H1 (cell line): ENCODE results near the gene CH25H. TPM values are rescaled to one million over a fixed set of nuclear protein-coding genes. Genes with fewer than 3 reads are reported as not detected.

Experiments used
- CTCF ChIA-PET: fragments of 300-600 bp; sonication (Branson Sonifier 250); formaldehyde crosslinking; loops from one replicate; lab custom pipeline; 2021; ENCODE audit not compliant: partially characterized antibody; lab: Charles Lee
- POLR2A ChIA-PET: fragments of 300-600 bp; sonication (Branson Sonifier 250); formaldehyde crosslinking; loops from one replicate; lab custom pipeline; 2021; ENCODE audit warnings: inconsistent platforms; ENCODE audit not compliant: partially characterized antibody; lab: Charles Lee
- DNase-seq, 2 experiments: peaks; one replicate each; pipeline versions ENCODE4 v3.0.0 to v3.0.0-alpha.2; 2010 to 2022; ENCODE audit warnings: low spot score in 2 of 2, low read depth in 1 of 2, mixed read lengths in 1 of 2
- FAIRE-seq: peaks from 2 replicates; lab custom pipeline; 2011; peaks lifted over from hg19 to GRCh38; lab: Jason Lieb, UNC
- H2AFZ ChIP-seq: 2 replicates; pipeline ENCODE4 v1.8.1; 2012; ENCODE audit warnings: low read length, inconsistent platforms
- H2AK5ac ChIP-seq: 2 replicates; pipeline ENCODE4 v1.6.1; 2013; ENCODE audit warnings: low read depth, low read length
- H2BK120ac ChIP-seq: replicated peaks from 2 replicates; pipeline ENCODE3; 2013; ENCODE audit warnings: low read depth, low read length, inconsistent platforms
- H2BK12ac ChIP-seq: 2 replicates; pipeline ENCODE4 v1.6.1; 2013; ENCODE audit warnings: low read depth, low read length
- H2BK15ac ChIP-seq: 2 replicates; pipeline ENCODE4 v1.6.1; 2013; ENCODE audit warnings: low read length
- H2BK20ac ChIP-seq: 2 replicates; pipeline ENCODE4 v1.6.1; 2013; ENCODE audit warnings: low read length
- H2BK5ac ChIP-seq: 2 replicates; pipeline ENCODE4 v1.6.1; 2013; ENCODE audit warnings: low read depth, low read length
- H3K14ac ChIP-seq: 2 replicates; pipeline ENCODE4 v1.6.1; 2013; ENCODE audit warnings: inconsistent platforms; ENCODE audit not compliant: insufficient read length
- H3K18ac ChIP-seq: 2 replicates; pipeline ENCODE4 v1.6.1; 2013; ENCODE audit warnings: low read length; ENCODE audit errors: extremely low read depth
- H3K23ac ChIP-seq: 2 replicates; pipeline ENCODE4 v1.6.1; 2013; ENCODE audit warnings: inconsistent platforms; ENCODE audit not compliant: insufficient read length
- H3K23me2 ChIP-seq: 2 replicates; pipeline ENCODE4 v1.6.1; 2013; ENCODE audit warnings: low read depth, low read length
- H3K27ac ChIP-seq: 2 replicates; pipeline ENCODE4 v1.6.1; 2011; ENCODE audit warnings: low read depth, low read length, inconsistent platforms
- H3K27me3 ChIP-seq, 4 experiments: replicated peaks in 1 of 4; 1 replicate in 1 of 4; 2 replicates in 3 of 4; pipeline versions ENCODE4 v1.6.1 to v1.8.1; 2011 to 2013; ENCODE audit warnings: low read length in 3 of 4, mild to moderate bottlenecking in 3 of 4, inconsistent platforms in 2 of 4, mixed read lengths in 2 of 4, moderate library complexity in 1 of 4; ENCODE audit not compliant: control insufficient read depth in 3 of 4, insufficient read depth in 3 of 4; ENCODE audit errors: extremely low read depth in 1 of 4
- H3K36me3 ChIP-seq, 4 experiments: 2 replicates each; pipeline versions ENCODE4 v1.6.1 to v1.8.1; 2011 to 2013; ENCODE audit warnings: mild to moderate bottlenecking in 4 of 4, low read length in 3 of 4, moderate library complexity in 2 of 4, control low read depth in 1 of 4, inconsistent platforms in 1 of 4; ENCODE audit not compliant: insufficient read depth in 4 of 4, control insufficient read depth in 2 of 4
- H3K4ac ChIP-seq: replicated peaks from 2 replicates; pipeline ENCODE3; 2013; ENCODE audit warnings: low read length, low read depth, mixed read lengths, inconsistent platforms; ENCODE audit not compliant: insufficient read length
- H3K4me1 ChIP-seq, 4 experiments: replicated peaks in 1 of 4; 1 replicate in 1 of 4; 2 replicates in 3 of 4; pipeline versions ENCODE4 v1.6.1 to v1.8.1; 2011 to 2013; ENCODE audit warnings: low read length in 3 of 4, inconsistent platforms in 2 of 4, mixed read lengths in 1 of 4; ENCODE audit not compliant: insufficient read depth in 4 of 4, control insufficient read depth in 3 of 4
- H3K4me2 ChIP-seq, 2 experiments: 2 replicates each; pipeline versions ENCODE4 v1.6.1 to v1.8.1; 2011 to 2013; ENCODE audit warnings: low read depth in 2 of 2, low read length in 2 of 2, control low read depth in 1 of 2, inconsistent platforms in 1 of 2, mild to moderate bottlenecking in 1 of 2; ENCODE audit not compliant: insufficient read depth in 1 of 2
- H3K4me3 ChIP-seq, 4 experiments: fragments of 200-600, 300-600 bp in 1 of 4; sonication (generic), shearing (Covaris generic), sonication (Bioruptor Twin) in 1 of 4; 2 replicates each; pipeline versions ENCODE4 v1.5.1 to v1.8.1; 2011 to 2016; ENCODE audit warnings: low read length in 4 of 4, low read depth in 3 of 4, control low read depth in 2 of 4, inconsistent platforms in 2 of 4, mild to moderate bottlenecking in 2 of 4, mixed read lengths in 1 of 4, moderate library complexity in 1 of 4; ENCODE audit not compliant: insufficient read depth in 2 of 4; ENCODE audit errors: extremely low read depth in 1 of 4
- H3K56ac ChIP-seq: replicated peaks from 2 replicates; pipeline ENCODE3; 2013; ENCODE audit warnings: low read depth, mild to moderate bottlenecking, mixed read lengths, low read length, inconsistent platforms; ENCODE audit not compliant: insufficient read length
- H3K79me1 ChIP-seq: 2 replicates; pipeline ENCODE4 v1.6.1; 2013; ENCODE audit warnings: low read depth, low read length, control low read depth
- H3K79me2 ChIP-seq, 2 experiments: 2 replicates each; pipeline versions ENCODE4 v1.6.1 to v1.8.1; 2012 to 2013; ENCODE audit warnings: low read length in 2 of 2, mild to moderate bottlenecking in 2 of 2, inconsistent platforms in 1 of 2; ENCODE audit not compliant: insufficient read depth in 2 of 2, control insufficient read depth in 1 of 2
- H3K9ac ChIP-seq, 4 experiments: replicated peaks in 1 of 4; 1 replicate in 1 of 4; 2 replicates in 3 of 4; pipeline versions ENCODE4 v1.6.1 to v1.8.1; 2011 to 2013; ENCODE audit warnings: low read depth in 3 of 4, low read length in 3 of 4, control low read depth in 2 of 4, mild to moderate bottlenecking in 2 of 4, moderate library complexity in 2 of 4, inconsistent platforms in 1 of 4; ENCODE audit errors: extremely low read depth in 1 of 4
- H3K9me3 ChIP-seq, 2 experiments: 2 replicates each; pipeline versions ENCODE4 v1.6.1 to v1.8.1; 2012 to 2013; ENCODE audit warnings: mild to moderate bottlenecking in 2 of 2, moderate library complexity in 2 of 2, control low read depth in 1 of 2, inconsistent platforms in 1 of 2, low read depth in 1 of 2, low read length in 1 of 2, mixed read lengths in 1 of 2; ENCODE audit not compliant: insufficient read depth in 2 of 2
- H4K20me1 ChIP-seq, 2 experiments: replicated peaks in 1 of 2; 2 replicates each; pipeline versions ENCODE3 to v1.8.1; 2011 to 2013; ENCODE audit warnings: inconsistent platforms in 2 of 2, low read length in 2 of 2, mild to moderate bottlenecking in 1 of 2; ENCODE audit not compliant: insufficient read depth in 2 of 2, control insufficient read depth in 1 of 2
- H4K5ac ChIP-seq: 2 replicates; pipeline ENCODE4 v1.6.1; 2013; ENCODE audit warnings: low read length, low read depth, mixed read lengths, inconsistent platforms; ENCODE audit not compliant: insufficient read length
- H4K8ac ChIP-seq: 2 replicates; pipeline ENCODE4 v1.8.0; 2013; ENCODE audit warnings: mild to moderate bottlenecking, moderate library complexity, low read length, inconsistent platforms; ENCODE audit not compliant: insufficient read depth; ENCODE audit errors: extremely low read depth
- H4K91ac ChIP-seq: replicated peaks from 2 replicates; pipeline ENCODE3; 2013; ENCODE audit warnings: low read length, mixed read lengths, inconsistent platforms; ENCODE audit not compliant: insufficient read length
- MAFK ChIP-seq: IDR thresholded peaks from 2 replicates; pipeline ENCODE4 v1.6.1; 2012; ENCODE audit warnings: low read depth, mild to moderate bottlenecking, improper control_type of control experiment, low read length
- POLR2AphosphoS5 ChIP-seq: IDR thresholded peaks from 2 replicates; pipeline ENCODE4 v1.6.1; 2011; ENCODE audit warnings: low read depth, low read length
- WGBS, 2 experiments: shearing (Covaris generic) in 1 of 2; methylation state at CpG; one replicate each; pipeline versions ENCODE4 v1.1.6 to v1.1.7; 2013 to 2015; ENCODE audit warnings: low lambda C conversion rate in 2 of 2, mixed read lengths in 2 of 2, inconsistent platforms in 1 of 2, low coverage in 1 of 2, missing lambda C conversion rate in 1 of 2; ENCODE audit not compliant: insufficient replicate concordance in 2 of 2, insufficient coverage in 1 of 2, insufficient read length in 1 of 2; ENCODE audit errors: extremely low coverage in 1 of 2, missing lambda C conversion rate in 1 of 2; 5-methylcytosine and 5-hydroxymethylcytosine counted together
- polyA plus RNA-seq, 7 experiments: library from polyadenylated mRNA; depleted of rRNA in 3 of 7; stranded (reverse) in 5 of 7; unstranded in 2 of 7; fragments of >200 nt in 5 of 7; fragments of 200-250 nt in 2 of 7; gene quantifications; 1 replicate in 5 of 7; 2 replicates in 1 of 7; 4 replicates in 1 of 7; pipeline versions ENCODE4 v1.2.1 to v1.2.3, GENCODE V29; 2011 to 2013; ENCODE audit warnings: missing spikeins in 2 of 7, mixed read lengths in 2 of 7
- total RNA-seq: library from RNA; stranded (reverse); fragmentation: NEBNext Ultra II Directional; extraction: Animal tissue kit (Norgen Biotek cat#: 25700); gene quantifications from 2 replicates; pipeline ENCODE4 v1.2.1, GENCODE V29; 2021

Gene CH25H
- total and polyA plus RNA-seq, 2 of the 8 experiments (the other 6 are each of a cell fraction or from before 2014, with no cell fraction given), result 0.56 to 1.3 TPM

DNA sequence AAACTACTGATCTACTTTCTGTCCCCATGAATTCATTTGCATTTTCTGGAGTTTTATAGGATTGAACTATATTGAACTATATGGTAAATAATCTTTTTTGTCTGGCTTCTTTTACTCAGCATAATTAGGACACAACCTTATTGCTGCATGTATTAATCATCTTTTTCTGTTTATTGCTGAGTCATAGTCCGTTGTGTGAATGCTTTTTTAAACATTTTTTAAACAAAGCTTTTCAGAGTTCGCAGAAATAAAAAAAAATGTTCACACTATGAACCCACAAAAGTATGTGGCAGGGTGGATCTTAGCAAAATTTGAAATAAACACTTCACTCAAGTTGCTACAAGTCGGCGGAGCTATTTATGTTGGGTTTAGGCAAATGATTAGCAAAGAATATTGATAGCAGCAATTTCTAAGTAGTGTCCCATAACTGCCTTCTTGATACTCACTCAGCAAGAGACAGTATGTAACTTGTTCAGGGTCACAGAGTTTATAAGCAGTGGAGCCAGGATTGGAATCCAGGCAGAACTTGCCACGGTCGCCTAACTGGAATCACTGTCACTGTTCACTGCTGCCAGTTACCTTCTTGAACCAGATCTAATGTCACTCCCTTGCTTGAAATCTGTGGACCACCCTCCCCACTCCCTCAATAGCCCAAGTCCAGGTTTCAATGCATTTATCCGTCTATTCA lies 5.6 kb downstream of the CH25H start:
- no peak for FAIRE-seq

More for the DNA sequence above, 5.6 kb downstream of the CH25H start:
- Histone ChIP-seq H3K14ac (no peak overlapping the region), H3K18ac (no peak overlapping the region), H3K4me2 (no peak overlapping the region), H3K9me3 (no peaks in the 10 kb centered on the region), H3K27ac (no peak overlapping the region), H4K8ac (no peak overlapping the region), H3K56ac (no peak overlapping the region), H3K23me2 (peaks cover 2% of the 10 kb centered on the region), H3K36me3 (no peaks in the 10 kb centered on the region), H2AK5ac (no peak overlapping the region), H2BK15ac (no peak overlapping the region), H4K5ac (no peak overlapping the region), H3K27me3 (peaks cover 2 to 16% (median 10%) of the 10 kb centered on the region in 4 experiments), H2BK12ac (no peak overlapping the region), H3K79me2 (no peaks in the 10 kb centered on the region), H3K4me1 (peaks cover 0 to 3% (median 3%) of the 10 kb centered on the region in 4 experiments; a peak in 6 of 7 replicates), H4K91ac (no peak overlapping the region), H3K4ac (no peak overlapping the region), H3K79me1 (no peaks in the 10 kb centered on the region), H3K23ac (no peak overlapping the region), H2BK5ac (no peak overlapping the region), H3K4me3 (no peak overlapping the region), H4K20me1 (no peaks in the 10 kb centered on the region), H2AFZ (no peak overlapping the region; the same call in 1 of the 2 replicates), H2BK120ac (no peak overlapping the region), H2BK20ac (no peak overlapping the region), H3K9ac (no peak overlapping the region)
- no peak for DNase-seq
- peak; percentile 43; the same call in 1 of the 2 replicates for TF ChIP-seq MAFK
- no peak for TF ChIP-seq POLR2AphosphoS5
- CTCF ChIA-PET, result interaction anchor here (0.9 to 2.5 kb wide), 6 partner anchors 13 to 366 kb away, joined by 3 to 8 read pairs (median 4); no protein-coding TSS in a partner anchor
- POLR2A ChIA-PET, result no interaction called here
- 90% methylated on average over 7 of the region's 7 CpGs; no CpG with 5 or more reads in 1 of the 2 experiments for WGBS, 2 experiments
